ENCODE data around the gene C17orf50. TPM values are rescaled to one million over a fixed set of nuclear protein-coding genes. Genes with fewer than 3 reads are reported as not detected.

C17orf50 gene
- total and polyA plus RNA-seq, 2 of the 13 experiments (the other 11 are each of a cell fraction or from before 2014, with no cell fraction given): not detected

GRCh38 chr17:35723735-35724134 is 37.0 kb upstream of the C17orf50 start:
- Histone ChIP-seq H3K4me1 (ENCODE audit: insufficient read depth, low read length) (peaks cover 17% of the 10 kb centered on the region), H3K79me2 (ENCODE audit: insufficient read depth, low read length) (no peaks in the 10 kb centered on the region), H3K9me3 (ENCODE audit: low read length) (no peaks in the 10 kb centered on the region), H3K36me3 (replicated peaks in 1 of 2; ENCODE audit: control insufficient read depth in 1 of 2, insufficient read depth in 2 of 2, low read length in 2 of 2) (peaks cover 10 to 42% of the 10 kb centered on the region in 2 experiments; a peak in 4 of 5 replicates), H3K4me2 (ENCODE audit: low read depth, low read length) (no peak overlapping the region), H3K4me3 (replicated peaks in 1 of 3; ENCODE audit: insufficient read depth in 1 of 3, low read depth in 2 of 3, low read length in 3 of 3) (no peak overlapping the region), H3K27ac (ENCODE audit: extremely low read length, insufficient read depth, low read length) (no peak overlapping the region), H2AFZ (ENCODE audit: low read length) (no peak overlapping the region), H3K27me3 (ENCODE audit: control insufficient read depth in 1 of 2, insufficient read depth in 2 of 2, low read length in 2 of 2) (no peaks in the 10 kb centered on the region), H3K9ac (ENCODE audit: insufficient read depth, low read depth, low read length) (no peak overlapping the region), H4K20me1 (ENCODE audit: insufficient read depth, low read length) (no peaks in the 10 kb centered on the region)
- no TSS peak for BruUV-seq (replicated peaks)
- 96% methylated on average over 2 of the region's 2 CpGs for WGBS (ENCODE audit: low lambda C conversion rate)
- ChIA-PET CTCF (ENCODE audit: low intra/inter-chr PET ratio, low total read pairs) (no interaction called here), POLR2A (no interaction called here)
- DNase-seq (ENCODE audit: low spot score) (no peak), ATAC-seq (no peak), FAIRE-seq (no peak)
- in situ Hi-C loops (cut with HindIII; ENCODE audit: extremely low pct_ligation_motif_present, low pct_unique_long_range_greater_than_20kb): loop anchor here (25.0 kb wide), 1 partner anchor 89 kb away; the partner anchor contains the start of gene TAF15
- intact Hi-C loops (cut with micrococcal nuclease; ENCODE audit: unreplicated experiment): no loop called here
- TF ChIP-seq MYC (CRISPR knock-in tag; IDR thresholded peaks at IDR 0.05; ENCODE audit: borderline replicate concordance) (no peak), SAFB2 (CRISPR knock-in tag; IDR thresholded peaks at IDR 0.05; ENCODE audit: borderline replicate concordance, low read depth) (no peak), ZNF224 (CRISPR knock-in tag; IDR thresholded peaks at IDR 0.05) (no peak), TRIM24 (CRISPR knock-in tag; IDR thresholded peaks at IDR 0.05) (no peak), ZNF879 (CRISPR knock-in tag; IDR thresholded peaks at IDR 0.05) (no peak), ZBED4 (CRISPR knock-in tag; IDR thresholded peaks at IDR 0.05; ENCODE audit: borderline replicate concordance) (no peak), ZNF230 (CRISPR knock-in tag; IDR thresholded peaks at IDR 0.05) (no peak), ZNF710 (CRISPR knock-in tag; IDR thresholded peaks at IDR 0.05; ENCODE audit: borderline replicate concordance) (no peak), KLF9 (CRISPR knock-in tag; IDR thresholded peaks at IDR 0.05; ENCODE audit: low read depth) (no peak), NR1H2 (CRISPR knock-in tag; IDR thresholded peaks at IDR 0.05; ENCODE audit: borderline replicate concordance, low read depth) (no peak), ZNF251 (CRISPR knock-in tag; IDR thresholded peaks at IDR 0.05) (no peak), TRAFD1 (CRISPR knock-in tag; IDR thresholded peaks at IDR 0.05; ENCODE audit: borderline replicate concordance) (no peak), ZSCAN5A (CRISPR knock-in tag; IDR thresholded peaks at IDR 0.05; ENCODE audit: borderline replicate concordance) (no peak)
- TF ChIP-seq, protein P1, sequence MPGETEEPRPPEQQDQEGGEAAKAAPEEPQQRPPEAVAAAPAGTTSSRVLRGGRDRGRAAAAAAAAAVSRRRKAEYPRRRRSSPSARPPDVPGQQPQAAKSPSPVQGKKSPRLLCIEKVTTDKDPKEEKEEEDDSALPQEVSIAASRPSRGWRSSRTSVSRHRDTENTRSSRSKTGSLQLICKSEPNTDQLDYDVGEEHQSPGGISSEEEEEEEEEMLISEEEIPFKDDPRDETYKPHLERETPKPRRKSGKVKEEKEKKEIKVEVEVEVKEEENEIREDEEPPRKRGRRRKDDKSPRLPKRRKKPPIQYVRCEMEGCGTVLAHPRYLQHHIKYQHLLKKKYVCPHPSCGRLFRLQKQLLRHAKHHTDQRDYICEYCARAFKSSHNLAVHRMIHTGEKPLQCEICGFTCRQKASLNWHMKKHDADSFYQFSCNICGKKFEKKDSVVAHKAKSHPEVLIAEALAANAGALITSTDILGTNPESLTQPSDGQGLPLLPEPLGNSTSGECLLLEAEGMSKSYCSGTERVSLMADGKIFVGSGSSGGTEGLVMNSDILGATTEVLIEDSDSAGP (CRISPR knock-in tag; IDR thresholded peaks at IDR 0.05; ENCODE audit: borderline replicate concordance): no peak
